Left hindlimb (tissue), 1 donor: ENCODE data around the gene KHNYN.
"Not testable (repeated sequence)": the region's sequence is repeated elsewhere in the genome, so short reads cannot be mapped to it uniquely, and the experiment has no call there.

Experiments
- DNase-seq: peaks from one replicate; pipeline ENCODE4 v3.0.0-alpha.2; 2018

Gene KHNYN

DNA sequence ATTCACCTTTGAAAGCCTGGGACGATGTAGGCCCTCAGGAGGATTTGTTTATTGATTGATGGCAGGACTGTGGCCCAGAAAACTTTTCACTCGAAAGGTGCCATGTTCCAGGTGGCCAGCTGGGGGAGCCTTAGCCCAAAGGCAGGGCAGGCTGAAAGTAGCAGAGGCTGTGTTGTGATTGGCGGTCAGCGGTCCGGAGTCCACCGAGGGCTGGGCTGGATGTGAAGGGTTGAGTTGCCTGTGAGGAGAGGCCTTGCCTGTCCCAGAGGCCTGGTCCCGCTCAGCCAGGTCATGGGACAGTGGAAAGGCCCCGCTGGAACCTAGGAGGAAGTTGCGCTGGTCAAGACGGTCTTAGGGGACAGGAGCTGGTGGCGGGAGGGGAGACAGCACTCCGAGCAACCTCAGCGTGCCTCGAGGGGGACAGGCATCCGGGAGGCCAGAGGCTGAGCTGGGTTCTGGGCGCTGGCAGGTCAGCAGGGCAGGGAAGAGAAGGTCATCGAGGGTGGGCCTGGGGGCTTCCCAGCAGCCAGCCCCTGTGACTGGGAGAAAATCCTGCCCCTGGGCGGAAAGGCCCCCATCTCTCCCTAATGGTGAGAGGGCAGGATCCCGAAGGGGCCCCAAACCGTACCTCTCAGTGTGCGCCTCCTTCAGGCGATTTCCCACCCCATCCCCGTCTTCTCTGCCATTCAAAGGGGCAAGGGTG, 52.0 kb downstream of the KHNYN start:
- DNase-seq: no peak

DNA sequence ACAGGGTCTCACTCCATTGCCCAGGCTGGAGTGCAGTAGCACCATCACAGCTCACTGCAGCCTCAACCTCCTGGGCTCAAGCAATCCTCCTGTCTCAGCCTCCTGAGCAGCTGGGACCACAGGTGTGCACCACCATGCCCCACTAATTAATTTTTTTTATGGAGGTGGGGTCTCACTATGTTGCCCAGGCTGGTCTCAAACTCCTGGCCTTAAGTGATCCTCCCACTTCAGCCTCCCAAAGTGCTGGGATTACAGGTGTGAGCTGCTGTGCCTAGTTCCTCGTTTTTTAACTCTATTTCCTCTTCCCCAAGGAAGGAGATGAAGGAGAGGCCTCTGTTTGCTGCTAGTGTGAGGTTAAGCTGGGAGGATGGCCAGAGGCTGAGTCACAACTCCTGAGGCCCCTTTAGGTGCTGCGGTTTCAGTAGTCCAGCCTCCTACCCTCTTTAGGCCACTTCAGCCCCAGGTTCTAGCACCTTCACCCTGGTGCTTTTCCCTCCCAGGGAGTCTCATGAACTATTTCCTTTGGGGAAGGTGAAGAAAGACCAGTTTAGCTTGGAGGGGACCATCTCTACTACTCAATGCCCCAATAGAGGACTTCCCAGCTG, 53.0 kb downstream of the KHNYN start:
- not testable (repeated sequence) for DNase-seq

DNA sequence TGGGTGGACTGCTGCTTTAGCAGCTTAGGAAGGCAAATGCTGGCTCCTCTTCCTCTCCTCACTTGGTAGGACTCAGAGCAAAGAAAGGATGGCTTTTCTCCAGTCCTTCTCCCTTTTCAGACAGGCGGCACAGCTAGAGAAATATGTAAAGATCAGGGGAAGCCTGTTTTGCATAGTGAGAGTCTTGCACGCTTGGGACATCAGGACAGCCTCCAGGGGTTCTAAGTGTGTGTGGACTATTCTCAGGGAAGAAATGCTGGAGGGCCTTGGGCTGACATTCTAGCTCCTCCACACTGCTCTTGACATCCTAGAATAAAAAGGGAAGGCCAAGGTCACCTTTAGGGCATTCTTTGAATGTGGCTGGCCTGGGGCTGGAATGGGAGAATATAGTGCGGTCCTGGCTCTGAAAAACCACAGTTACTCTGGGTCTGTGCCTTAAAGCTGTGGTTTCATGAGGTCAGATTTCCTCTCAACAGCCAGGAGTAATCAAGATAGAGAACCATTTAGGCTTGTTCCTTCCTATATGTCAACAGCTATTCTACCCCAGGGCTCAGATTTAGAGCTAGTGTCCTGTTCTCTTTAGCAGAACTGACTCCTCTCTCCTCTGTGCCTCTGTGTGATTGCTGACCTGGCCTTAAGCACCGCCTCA, 54.0 kb downstream of the KHNYN start:
- DNase-seq: no peak
